ENCODE data around the gene GPBP1L1.

DNA sequence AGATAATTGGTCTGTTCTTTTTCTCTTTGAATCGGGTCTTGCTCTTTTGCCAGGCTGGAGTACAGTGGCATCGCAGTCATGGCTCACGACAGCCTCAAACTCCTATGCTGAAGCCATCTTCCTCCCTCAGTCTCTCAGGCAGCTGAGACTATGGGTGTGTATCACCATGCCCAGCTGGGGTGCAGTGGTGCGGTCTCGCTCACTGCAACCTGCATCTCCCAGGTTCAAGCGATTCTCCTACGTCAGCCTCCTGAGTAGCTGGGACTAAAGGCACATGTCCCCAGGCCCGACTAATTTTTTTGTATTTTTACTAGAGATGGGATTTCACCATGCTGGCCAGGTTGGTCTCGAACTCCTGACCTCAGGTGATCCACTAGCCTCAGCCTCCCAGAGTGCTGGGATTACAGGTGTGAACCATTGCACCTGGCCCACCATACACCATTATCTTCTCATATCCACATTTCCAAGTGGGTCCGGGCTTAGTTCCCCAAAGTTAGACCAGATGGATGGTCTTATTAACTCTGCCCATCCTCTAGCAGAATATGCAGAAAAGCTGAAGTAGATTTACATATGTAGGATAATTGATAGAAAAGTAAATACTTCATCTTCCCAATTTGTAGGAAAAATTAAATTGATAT is 75.6 kb downstream of the GPBP1L1 start:
- TF ChIP-seq, protein P1, sequence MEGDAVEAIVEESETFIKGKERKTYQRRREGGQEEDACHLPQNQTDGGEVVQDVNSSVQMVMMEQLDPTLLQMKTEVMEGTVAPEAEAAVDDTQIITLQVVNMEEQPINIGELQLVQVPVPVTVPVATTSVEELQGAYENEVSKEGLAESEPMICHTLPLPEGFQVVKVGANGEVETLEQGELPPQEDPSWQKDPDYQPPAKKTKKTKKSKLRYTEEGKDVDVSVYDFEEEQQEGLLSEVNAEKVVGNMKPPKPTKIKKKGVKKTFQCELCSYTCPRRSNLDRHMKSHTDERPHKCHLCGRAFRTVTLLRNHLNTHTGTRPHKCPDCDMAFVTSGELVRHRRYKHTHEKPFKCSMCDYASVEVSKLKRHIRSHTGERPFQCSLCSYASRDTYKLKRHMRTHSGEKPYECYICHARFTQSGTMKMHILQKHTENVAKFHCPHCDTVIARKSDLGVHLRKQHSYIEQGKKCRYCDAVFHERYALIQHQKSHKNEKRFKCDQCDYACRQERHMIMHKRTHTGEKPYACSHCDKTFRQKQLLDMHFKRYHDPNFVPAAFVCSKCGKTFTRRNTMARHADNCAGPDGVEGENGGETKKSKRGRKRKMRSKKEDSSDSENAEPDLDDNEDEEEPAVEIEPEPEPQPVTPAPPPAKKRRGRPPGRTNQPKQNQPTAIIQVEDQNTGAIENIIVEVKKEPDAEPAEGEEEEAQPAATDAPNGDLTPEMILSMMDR (IDR thresholded peaks at IDR 0.05; ENCODE audit: low read depth, low read length): no peak
- no peak for TF ChIP-seq POLR2A (IDR thresholded peaks at IDR 0.05; ENCODE audit: extremely low read depth, insufficient read length)
- TF ChIP-seq, protein P2, sequence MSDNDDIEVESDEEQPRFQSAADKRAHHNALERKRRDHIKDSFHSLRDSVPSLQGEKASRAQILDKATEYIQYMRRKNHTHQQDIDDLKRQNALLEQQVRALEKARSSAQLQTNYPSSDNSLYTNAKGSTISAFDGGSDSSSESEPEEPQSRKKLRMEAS (IDR thresholded peaks at IDR 0.05; ENCODE audit: low read depth, low read length): no peak
- no peak for TF ChIP-seq MYC (IDR thresholded peaks at IDR 0.05; ENCODE audit: low read depth, low read length)

Data from NB4 (cell line).